ENCODE measurements around the gene MKNK1.

DNA sequence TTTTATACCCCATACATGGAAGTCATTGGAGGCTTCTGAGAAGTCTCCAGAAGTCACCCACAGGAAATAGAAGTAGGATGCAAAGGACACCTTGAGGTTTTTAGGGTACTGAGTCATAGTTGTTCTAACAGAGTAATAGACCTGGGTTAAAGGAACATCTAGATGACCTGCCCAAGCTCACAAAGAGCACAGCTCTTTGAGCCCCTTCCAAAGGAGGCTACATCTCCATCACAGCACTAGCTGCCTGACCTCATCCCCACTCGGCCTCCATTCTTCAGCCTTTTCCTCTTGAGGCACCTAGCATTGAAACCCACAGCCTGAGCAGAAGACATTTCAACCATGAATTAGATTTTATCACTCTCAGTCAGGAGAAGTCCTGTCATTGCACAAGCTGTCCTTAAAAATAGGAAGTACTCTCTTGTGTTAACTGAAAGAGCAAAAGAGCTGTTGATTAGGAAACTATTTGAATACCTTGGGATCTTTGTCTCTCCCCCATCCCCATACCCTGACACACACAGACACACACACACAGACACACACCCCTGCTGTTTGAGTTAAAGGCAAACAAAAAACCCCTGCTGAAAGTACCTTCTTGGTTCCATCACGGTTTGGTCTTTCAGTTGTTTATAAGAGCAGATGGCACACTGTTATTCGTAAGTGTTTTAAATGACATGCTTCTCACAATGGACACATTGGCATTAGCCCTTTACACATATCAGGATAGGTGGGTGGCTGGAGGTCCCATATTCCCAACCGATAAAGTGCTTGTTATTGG is 22.2 kb downstream of the MKNK1 start:
- no peak for TF ChIP-seq POLR2A (IDR thresholded peaks at IDR 0.05; ENCODE audit: low read length)
- TF ChIP-seq GATA1 (IDR thresholded peaks at IDR 0.05; ENCODE audit: low read depth, low read length) = no peak
